Measurements from ENCODE around the gene FAM184A. TPM values are rescaled to one million over a fixed set of nuclear protein-coding genes. Genes with fewer than 3 reads are reported as not detected.

The FAM184A gene
- total and polyA plus RNA-seq, 2 donors (not counting 3 experiments of a cell fraction or from before 2014, with no cell fraction given) = 0.04 to 0.84 TPM

DNA sequence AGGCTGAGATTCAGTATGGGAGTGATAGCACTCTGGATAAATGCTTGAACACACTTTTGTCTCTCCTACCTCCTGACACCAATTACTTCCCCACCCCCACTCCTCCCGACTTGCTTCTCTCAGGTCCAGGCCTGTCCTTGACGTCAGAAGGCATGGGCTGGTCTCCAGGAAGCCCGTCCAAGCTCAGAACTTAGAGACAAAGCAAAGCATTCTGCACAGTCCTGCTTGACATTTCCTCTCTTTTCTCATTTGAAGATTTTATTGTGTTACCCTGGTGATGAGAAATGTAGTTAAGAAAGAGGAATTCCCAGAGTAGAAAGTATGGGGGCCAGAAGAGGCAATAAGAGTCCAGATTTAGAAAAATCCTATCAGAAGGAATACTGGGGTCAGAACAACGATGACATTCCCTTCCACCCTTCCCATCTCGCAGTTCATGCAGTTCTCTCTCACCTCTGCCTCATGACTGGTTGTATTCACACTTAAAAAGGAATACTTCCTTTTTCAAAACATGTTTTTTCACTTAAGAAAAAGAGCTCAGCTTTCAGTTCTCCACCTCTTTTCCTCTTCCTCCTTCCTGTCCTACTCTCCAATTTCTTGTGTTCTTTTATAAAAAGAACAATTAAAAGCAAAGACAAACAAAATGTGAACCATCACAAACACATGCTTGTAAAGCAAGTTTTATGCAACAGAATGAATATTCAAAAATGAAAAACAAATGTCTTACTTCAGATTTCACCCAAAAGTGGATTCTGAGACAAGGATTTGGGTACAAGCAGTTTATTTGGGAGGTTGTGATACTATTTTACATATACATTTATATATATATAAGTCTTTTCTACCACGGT is 18.5 kb upstream of the FAM184A start:
- peak; percentile 34 for DNase-seq (ENCODE audit: low read depth, low spot score)
- ChIA-PET CTCF (no interaction called here), POLR2A (no interaction called here)
- H3K9me1 ChIP-seq (replicated peaks; ENCODE audit: control insufficient read depth, extremely low read depth, insufficient read depth, low read length) = no peaks in the 10 kb centered on the region
- H3K4me2 ChIP-seq (ENCODE audit: insufficient read depth, low read length) = no peak overlapping the region
- dilution Hi-C loops (cut with MboI; ENCODE audit: extremely low pct_ligation_motif_present, low sequenced_read_pairs) (no loop called here), intact Hi-C loops (cut with micrococcal nuclease) (no loop called here)
- H3K9ac ChIP-seq (replicated peaks; ENCODE audit: extremely low read depth, insufficient read depth, low read length) = no peak overlapping the region
- no peak for FAIRE-seq
- no peak overlapping the region for H3K27ac ChIP-seq (ENCODE audit: insufficient read depth, low read depth, low read length)
- no TSS peak for BruUV-seq (replicated peaks)
- no peaks in the 10 kb centered on the region for H3K36me3 ChIP-seq (ENCODE audit: control insufficient read depth in 2 of 2, extremely low read depth in 1 of 2, insufficient read depth in 2 of 2, low read length in 2 of 2)
- H2AFZ ChIP-seq (ENCODE audit: low read depth, low read length) = no peak overlapping the region
- H3K9me3 ChIP-seq (replicated peaks; ENCODE audit: control insufficient read depth, insufficient read depth, low read length) = no peaks in the 10 kb centered on the region
- no peak overlapping the region for H3K4me3 ChIP-seq (replicated peaks in 1 of 3; ENCODE audit: insufficient read depth in 1 of 3, low read depth in 1 of 3, low read length in 3 of 3)
- TF ChIP-seq POLR2A (IDR thresholded peaks at IDR 0.05; ENCODE audit: low read depth, low read length) (no peak), POLR2AphosphoS5 (IDR thresholded peaks at IDR 0.05; ENCODE audit: insufficient read depth, low read depth, low read length) (no peak), MAX (IDR thresholded peaks at IDR 0.05; ENCODE audit: insufficient read depth, insufficient read length) (no peak), FOS (IDR thresholded peaks at IDR 0.05; ENCODE audit: borderline replicate concordance, insufficient read depth, low read length) (no peak), JUN (IDR thresholded peaks at IDR 0.05; ENCODE audit: borderline replicate concordance, insufficient read depth, insufficient read length, low read depth) (no peak), MYC (IDR thresholded peaks at IDR 0.05; ENCODE audit: low read depth, low read length) (no peak), CTCF (IDR thresholded peaks at IDR 0.05; ENCODE audit: extremely low read depth in 1 of 2, insufficient read depth in 1 of 2, low read depth in 1 of 2, low read length in 2 of 2) (no peak), EZH2 (IDR thresholded peaks at IDR 0.05; ENCODE audit: borderline replicate concordance, low read depth, low read length, severe bottlenecking) (no peak), GATA2 (IDR thresholded peaks at IDR 0.05; ENCODE audit: insufficient read depth, insufficient read length, low read depth, low read length) (no peak)
- no peaks in the 10 kb centered on the region for H3K4me1 ChIP-seq (ENCODE audit: control insufficient read depth, extremely low read depth, insufficient read depth, low read length)
- no peaks in the 10 kb centered on the region for H3K79me2 ChIP-seq (ENCODE audit: control insufficient read depth, insufficient read depth, low read length)
- H4K20me1 ChIP-seq (replicated peaks; ENCODE audit: control insufficient read depth, extremely low read depth, insufficient read depth, low read length) = no peaks in the 10 kb centered on the region
- no peaks in the 10 kb centered on the region for H3K27me3 ChIP-seq (ENCODE audit: control insufficient read depth in 2 of 2, insufficient read depth in 2 of 2, low read length in 2 of 2)

Data from endothelial cell of umbilical vein (primary cell).